HPDE6-E6E7 (cell line): ENCODE results near the gene UBAC2.

Source experiments
- DNase-seq: peaks from one replicate; pipeline ENCODE4 v3.0.0; 2011; ENCODE audit warnings: missing footprints; ENCODE audit errors: extremely low spot score

The UBAC2 gene

DNA sequence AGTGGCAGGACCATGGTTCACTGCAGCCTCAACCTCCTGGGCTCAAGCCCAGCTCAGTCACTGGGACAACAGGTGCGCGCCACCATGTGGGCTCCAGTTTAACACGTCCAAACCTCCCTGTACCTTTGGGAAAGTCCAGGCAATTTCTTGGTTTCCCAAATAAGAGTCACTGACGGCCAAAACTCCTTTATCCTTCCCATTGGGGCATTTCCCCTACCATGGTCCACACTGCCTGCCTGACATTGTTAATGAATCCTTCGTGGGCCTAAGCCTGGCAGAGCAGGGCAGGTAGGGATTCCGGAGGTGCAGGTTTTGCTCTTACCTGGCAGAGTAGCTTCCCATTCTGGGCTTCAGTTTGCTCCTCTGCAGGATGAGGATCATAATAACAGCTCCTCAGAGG, 234.5 kb downstream of the UBAC2 start:
- no peak for DNase-seq

DNA sequence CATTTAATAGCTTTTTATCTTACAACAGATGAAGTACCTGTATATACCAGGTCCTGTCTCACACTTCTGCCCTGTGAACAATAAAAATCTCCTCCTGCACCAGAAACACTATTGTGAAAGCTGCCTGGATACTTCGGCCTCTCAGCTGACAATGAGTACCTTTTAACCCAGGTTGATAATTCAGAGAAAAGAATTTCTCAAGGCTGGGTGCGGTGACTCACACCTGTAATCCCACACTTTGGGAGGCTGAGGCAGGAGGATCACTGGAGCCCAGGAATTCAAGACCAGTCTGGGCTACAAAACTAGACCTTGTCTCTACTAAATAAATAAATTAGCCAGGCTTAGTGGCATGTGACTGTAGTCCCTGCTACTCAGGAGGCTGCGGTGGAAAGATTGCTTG, 235.3 kb downstream of the UBAC2 start:
- DNase-seq, result no peak
